NCI-H345 treated with DMSO at 0.1 percent for 48 hours (cell line): Measurements from ENCODE around the gene GPR37L1.
"Not testable (repeated sequence)": the region's sequence is repeated elsewhere in the genome, so short reads cannot be mapped to it uniquely, and the experiment has no call there.

Experiments
- DNase-seq: peaks from one replicate; lab custom pipeline; 2025; ENCODE audit not compliant: unreplicated experiment; lab: John Stamatoyannopoulos, UW

The GPR37L1 gene

GRCh38 chr1:202107801-202108731 lies 14.7 kb upstream of the GPR37L1 start:
- DNase-seq = peak; percentile 46

- DNase-seq = no peak
Measured at GRCh38 chr1:202110977-202111376, 11.7 kb upstream of the GPR37L1 start.

GRCh38 chr1:202111589-202111988 lies 11.1 kb upstream of the GPR37L1 start:
- not testable (repeated sequence) for DNase-seq

GRCh38 chr1:202112859-202113689 lies 9.6 kb upstream of the GPR37L1 start:
- DNase-seq = no peak

- DNase-seq = peak; percentile 49
Measured at GRCh38 chr1:202113690-202114300, 8.9 kb upstream of the GPR37L1 start.

- DNase-seq = no peak
Measured at GRCh38 chr1:202116287-202116686, 6.4 kb upstream of the GPR37L1 start.

- no peak for DNase-seq
Measured at GRCh38 chr1:202117898-202118371, 4.8 kb upstream of the GPR37L1 start.

GRCh38 chr1:202121006-202121405 lies 1.7 kb upstream of the GPR37L1 start:
- DNase-seq = no peak

- no peak for DNase-seq
Measured at GRCh38 chr1:202123336-202123813, 658 bp downstream of the GPR37L1 start.

GRCh38 chr1:202124142-202124541 lies 1.4 kb downstream of the GPR37L1 start:
- DNase-seq = no peak

GRCh38 chr1:202125611-202126010 lies 2.9 kb downstream of the GPR37L1 start:
- no peak for DNase-seq

GRCh38 chr1:202126426-202126825 lies 3.7 kb downstream of the GPR37L1 start:
- no peak for DNase-seq

GRCh38 chr1:202127061-202127460 lies 4.3 kb downstream of the GPR37L1 start:
- no peak for DNase-seq

GRCh38 chr1:202127836-202128622 lies 5.3 kb downstream of the GPR37L1 start:
- no peak for DNase-seq

- DNase-seq = no peak
Measured at GRCh38 chr1:202129453-202130296, 7.0 kb downstream of the GPR37L1 start.

GRCh38 chr1:202130297-202130721 lies 7.6 kb downstream of the GPR37L1 start:
- DNase-seq = no peak

GRCh38 chr1:202130816-202131522 lies 8.3 kb downstream of the GPR37L1 start:
- DNase-seq = no peak

- no peak for DNase-seq
Measured at GRCh38 chr1:202131956-202132821, 9.5 kb downstream of the GPR37L1 start.
